LNCAP (cell line): ENCODE data around the gene LRRC25.

Experiments used
- TF ChIP-seq, protein P1 (sequence below): fragments of 450-650 bp; IDR thresholded peaks from 2 replicates; pipeline ENCODE4 v1.5.1; 2017; ENCODE audit warnings: mild to moderate bottlenecking

Gene LRRC25

DNA sequence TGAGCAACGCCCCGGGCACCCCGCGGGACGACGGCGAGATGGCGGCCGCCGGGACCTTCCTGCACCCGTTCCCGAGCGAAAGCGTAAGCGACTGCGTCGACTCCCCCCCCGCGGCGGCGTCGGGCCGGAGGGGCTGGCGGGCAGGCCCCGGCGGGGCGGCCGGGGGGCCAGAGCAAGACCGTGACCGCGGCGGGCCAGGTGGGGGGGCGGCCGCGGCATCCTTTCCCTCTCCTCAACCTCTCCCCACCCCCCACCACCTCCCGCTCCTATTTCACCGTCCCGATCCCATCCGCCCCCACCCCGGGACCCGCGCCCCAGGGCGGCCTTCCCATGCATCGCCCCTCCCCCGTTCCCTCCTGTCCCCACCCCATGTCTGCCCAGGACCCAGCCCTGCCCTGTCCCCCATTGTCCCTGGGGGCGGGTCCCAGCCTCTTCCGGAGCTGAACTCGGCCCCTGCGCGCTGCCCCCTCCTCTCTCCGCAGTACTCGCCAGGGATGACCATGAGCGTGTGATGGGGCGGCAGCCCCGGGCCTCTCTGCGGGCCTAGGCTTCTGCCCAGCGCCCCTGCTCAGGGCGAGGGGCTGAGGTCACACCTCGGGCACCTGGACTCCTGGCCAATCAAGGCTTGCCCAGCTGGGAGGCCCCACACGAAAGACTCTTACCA lies 36.4 kb upstream of the LRRC25 start:
- TF ChIP-seq, protein P1, sequence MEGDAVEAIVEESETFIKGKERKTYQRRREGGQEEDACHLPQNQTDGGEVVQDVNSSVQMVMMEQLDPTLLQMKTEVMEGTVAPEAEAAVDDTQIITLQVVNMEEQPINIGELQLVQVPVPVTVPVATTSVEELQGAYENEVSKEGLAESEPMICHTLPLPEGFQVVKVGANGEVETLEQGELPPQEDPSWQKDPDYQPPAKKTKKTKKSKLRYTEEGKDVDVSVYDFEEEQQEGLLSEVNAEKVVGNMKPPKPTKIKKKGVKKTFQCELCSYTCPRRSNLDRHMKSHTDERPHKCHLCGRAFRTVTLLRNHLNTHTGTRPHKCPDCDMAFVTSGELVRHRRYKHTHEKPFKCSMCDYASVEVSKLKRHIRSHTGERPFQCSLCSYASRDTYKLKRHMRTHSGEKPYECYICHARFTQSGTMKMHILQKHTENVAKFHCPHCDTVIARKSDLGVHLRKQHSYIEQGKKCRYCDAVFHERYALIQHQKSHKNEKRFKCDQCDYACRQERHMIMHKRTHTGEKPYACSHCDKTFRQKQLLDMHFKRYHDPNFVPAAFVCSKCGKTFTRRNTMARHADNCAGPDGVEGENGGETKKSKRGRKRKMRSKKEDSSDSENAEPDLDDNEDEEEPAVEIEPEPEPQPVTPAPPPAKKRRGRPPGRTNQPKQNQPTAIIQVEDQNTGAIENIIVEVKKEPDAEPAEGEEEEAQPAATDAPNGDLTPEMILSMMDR, result no peak

DNA sequence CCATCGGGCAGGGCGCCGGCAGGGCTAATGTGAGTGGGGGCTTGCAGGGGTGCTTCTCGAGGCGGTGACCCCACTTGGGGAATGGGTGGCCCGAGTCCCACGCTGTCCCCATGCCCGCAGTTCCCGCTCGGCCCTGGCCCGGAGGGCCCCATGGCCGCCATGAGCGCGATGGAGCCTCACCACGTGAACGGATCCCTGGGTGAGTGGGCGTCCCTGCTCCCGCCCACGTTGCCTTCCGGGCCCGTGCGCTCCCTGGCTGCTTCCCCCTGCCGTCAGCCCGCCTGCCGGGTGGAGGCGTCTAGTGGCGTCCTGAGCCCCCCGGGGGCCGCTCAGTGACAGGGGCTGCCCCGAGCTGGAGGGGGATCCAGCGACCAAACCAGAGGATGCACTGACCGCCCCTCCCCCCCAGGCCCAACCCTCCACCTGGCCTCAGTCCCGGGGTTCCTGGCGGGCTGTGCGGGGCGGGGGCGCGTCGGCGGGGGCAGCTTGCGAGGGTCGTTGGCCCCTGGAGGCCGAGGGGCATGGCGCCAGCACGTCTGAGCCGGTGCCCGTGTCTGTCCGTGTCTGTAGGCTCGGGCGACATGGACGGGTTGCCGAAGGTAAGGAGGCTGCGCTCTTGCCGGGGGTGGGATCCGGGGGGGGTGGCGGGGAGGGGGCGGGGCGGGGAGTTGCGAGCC lies 35.7 kb upstream of the LRRC25 start:
- TF ChIP-seq, protein P1, result no peak

GRCh38 chr19:18432275-18433014 lies 35.0 kb upstream of the LRRC25 start:
- TF ChIP-seq, protein P1, result no peak

DNA sequence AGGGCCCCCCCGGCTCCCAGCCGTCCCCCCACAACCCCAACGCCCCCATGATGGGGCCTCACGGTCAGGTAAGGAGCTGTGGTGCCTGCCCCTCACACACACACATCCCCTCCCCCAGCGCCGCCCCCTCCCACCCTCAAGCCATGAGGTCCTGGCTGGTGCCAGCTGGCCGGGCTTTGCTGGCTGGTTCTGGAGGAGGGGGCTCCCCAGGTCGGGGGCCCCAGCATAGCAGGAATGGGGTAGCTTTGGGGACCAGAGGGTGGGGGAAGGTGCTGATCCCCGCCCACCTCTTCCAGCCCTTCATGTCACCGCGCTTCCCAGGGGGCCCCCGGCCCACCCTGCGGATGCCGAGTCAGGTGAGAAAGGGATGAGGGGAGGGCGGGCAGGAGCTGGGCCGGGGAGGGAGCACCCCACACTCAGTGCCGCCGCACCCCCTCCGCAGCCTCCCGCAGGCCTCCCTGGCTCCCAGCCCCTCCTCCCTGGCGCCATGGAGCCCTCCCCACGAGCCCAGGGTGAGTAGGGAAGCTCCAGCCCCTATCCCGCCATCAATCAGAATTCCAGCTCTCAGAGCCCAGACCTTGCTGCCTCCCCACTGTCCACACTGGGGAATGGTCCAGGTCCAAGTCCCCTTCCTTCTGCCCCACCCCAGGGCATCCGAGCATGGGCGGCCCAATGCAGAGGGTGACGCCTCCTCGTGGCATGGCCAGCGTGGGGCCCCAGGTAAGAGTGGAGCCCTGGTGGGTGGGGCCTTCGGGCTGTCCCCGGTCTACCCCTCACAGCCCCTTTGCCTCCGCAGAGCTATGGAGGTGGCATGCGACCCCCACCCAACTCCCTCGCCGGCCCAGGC lies 34.2 kb upstream of the LRRC25 start:
- TF ChIP-seq, protein P1, result no peak

DNA sequence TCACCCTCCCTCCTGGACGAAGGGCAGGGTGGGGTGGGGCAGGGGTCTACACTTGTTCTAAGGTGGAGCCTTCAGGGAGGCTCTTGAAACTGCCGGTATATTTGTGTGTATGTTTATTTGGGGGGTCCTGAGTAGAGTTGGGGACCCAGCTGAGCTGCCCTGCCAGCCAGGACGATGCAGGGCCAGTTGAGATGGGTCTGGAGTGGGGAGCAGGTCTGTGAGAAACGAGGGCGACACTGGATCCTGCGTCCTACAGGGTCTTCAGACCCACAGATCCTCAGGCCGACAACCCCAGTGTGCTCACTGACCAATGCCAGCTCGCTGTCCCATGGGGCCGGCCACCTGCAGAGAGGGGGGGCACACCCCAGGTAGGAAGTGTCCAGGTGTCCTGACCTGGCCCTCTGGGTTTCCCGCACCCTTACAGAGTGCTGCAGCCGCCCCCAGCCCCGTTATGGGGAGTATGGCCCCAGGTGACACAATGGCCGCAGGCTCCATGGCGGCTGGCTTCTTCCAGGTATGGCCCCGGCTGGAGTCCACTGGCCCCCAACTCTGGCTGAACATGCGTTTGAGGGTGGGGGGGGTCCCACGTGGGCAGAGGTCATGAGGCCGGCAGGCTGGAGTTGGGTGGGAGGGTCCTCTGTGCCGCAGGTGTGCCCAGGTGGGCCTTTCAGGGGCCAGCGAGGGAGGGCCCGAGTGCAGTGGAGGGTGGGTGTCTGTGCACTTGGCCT lies 33.2 kb upstream of the LRRC25 start:
- TF ChIP-seq, protein P1, result no peak

GRCh38 chr19:18429717-18430416 lies 32.4 kb upstream of the LRRC25 start:
- TF ChIP-seq, protein P1, result no peak
